Activated naive CD4-positive, alpha-beta T cell treated with anti-CD3 and anti-CD28 coated beads, Interleukin-2, amount 50 U/mL, for 24 hours (primary cell): ENCODE results near the gene ATP1B3.
"Not testable (repeated sequence)": the region's sequence is repeated elsewhere in the genome, so short reads cannot be mapped to it uniquely, and the experiment has no call there.

ENCODE experiments used
- H3K27ac Mint-ChIP-seq: one replicate; pipeline ENCODE4 v1.8.0; 2021; ENCODE audit warnings: mild to moderate bottlenecking, mixed read lengths
- H3K27me3 Mint-ChIP-seq: one replicate; pipeline ENCODE4 v1.8.0; 2021; ENCODE audit warnings: mixed read lengths
- H3K36me3 Mint-ChIP-seq: one replicate; pipeline ENCODE4 v1.8.0; 2021; ENCODE audit warnings: mixed read lengths
- H3K4me1 Mint-ChIP-seq: one replicate; pipeline ENCODE4 v1.8.0; 2021; ENCODE audit warnings: mixed read lengths
- H3K4me3 Mint-ChIP-seq: one replicate; pipeline ENCODE4 v1.8.0; 2021; ENCODE audit warnings: mild to moderate bottlenecking, mixed read lengths
- H3K9me3 Mint-ChIP-seq: one replicate; pipeline ENCODE4 v1.8.0; 2021; ENCODE audit warnings: mixed read lengths

Gene ATP1B3

DNA sequence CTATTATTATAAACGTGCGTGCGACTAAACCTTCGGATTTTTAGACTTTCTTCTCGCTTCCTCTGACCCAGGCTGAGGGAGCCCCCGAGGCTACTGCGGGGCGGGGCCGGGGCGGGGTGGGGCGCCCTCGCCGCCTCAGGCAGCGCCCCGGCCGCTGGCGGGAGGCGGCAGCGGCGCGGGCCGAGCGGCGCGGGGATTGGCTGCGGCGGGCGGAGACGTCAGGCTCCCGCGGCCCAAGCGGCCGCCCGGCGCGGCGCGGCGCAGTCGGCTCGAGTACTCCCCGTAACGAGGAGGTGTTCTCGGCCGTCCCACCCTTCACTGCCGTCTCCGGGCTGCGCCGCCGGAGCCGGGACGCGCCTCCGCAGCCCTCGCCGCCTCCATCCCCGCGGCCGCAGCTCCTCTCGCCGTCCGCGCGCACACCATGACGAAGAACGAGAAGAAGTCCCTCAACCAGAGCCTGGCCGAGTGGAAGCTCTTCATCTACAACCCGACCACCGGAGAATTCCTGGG lies at the start of gene ATP1B3:
ATP1B3 (plus strand) TSS at position 263 of the 510 bp plus-strand sequence; CDS start at position 422, 159 bp downstream.
- Mint-ChIP-seq H3K27ac (peak within 1 kb of the TSS; percentile 95), H3K36me3 (peaks cover 15% of the 10 kb centered on the region), H3K4me1 (peaks cover 49% of the 10 kb centered on the region), H3K27me3 (no peaks in the 10 kb centered on the region), H3K9me3 (no peaks in the 10 kb centered on the region), H3K4me3 (peak within 1 kb of the TSS; percentile 96)

DNA sequence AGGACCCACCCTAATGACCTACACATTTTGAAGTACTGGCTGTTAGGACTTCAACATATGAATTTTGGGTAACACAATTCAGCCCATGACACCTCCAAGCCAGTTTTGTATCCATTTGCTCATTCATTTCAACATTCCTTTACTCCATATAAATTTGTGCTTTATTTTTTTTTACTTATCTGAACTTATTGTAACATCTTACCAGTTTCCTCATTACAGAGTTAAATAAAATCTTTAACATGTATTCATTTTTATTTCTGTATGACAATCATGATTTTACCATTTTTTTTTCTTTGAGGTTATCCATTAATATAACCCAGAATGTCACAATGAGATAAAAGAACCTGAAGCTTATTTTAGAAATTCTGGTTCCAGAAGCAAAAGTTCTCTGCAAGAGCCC lies 48.0 kb upstream of the ATP1B3 start:
- Mint-ChIP-seq H3K27me3 (no peaks in the 10 kb centered on the region), H3K9me3 (no peaks in the 10 kb centered on the region), H3K4me1 (no peaks in the 10 kb centered on the region), H3K27ac (no peak overlapping the region), H3K36me3 (no peaks in the 10 kb centered on the region), H3K4me3 (no peak overlapping the region)

GRCh38 chr3:141828890-141829289 lies 47.6 kb upstream of the ATP1B3 start:
- Mint-ChIP-seq H3K4me1 (no peaks in the 10 kb centered on the region), H3K36me3 (no peaks in the 10 kb centered on the region), H3K4me3 (no peak overlapping the region)

DNA sequence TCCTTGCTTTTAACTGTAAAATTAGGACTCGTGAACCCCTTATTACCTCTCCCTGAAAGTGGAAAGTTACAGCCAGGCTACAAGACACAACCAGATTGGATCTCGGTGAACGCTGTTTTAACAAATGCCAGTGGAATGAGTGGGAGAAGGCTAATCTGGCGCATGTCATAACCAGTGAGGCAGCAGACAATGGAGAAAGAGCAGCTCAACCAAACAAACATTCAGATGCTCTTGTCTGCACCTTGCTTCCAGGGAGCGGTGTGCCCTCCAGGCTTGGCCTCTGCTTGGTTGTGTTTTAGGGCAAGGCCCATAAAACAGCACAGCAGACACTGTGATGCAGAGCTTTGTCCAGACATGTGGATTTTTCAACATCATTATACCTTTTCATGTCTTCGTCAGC lies 45.9 kb upstream of the ATP1B3 start:
- Mint-ChIP-seq H3K4me3 (no peak overlapping the region), H3K36me3 (no peaks in the 10 kb centered on the region), H3K9me3 (no peaks in the 10 kb centered on the region), H3K27ac (no peak overlapping the region), H3K27me3 (no peaks in the 10 kb centered on the region), H3K4me1 (no peaks in the 10 kb centered on the region)

More at GRCh38 chr3:141828890-141829289, 47.6 kb upstream of the ATP1B3 start:
- no peaks in the 10 kb centered on the region for H3K27me3 Mint-ChIP-seq
- no peak overlapping the region for H3K27ac Mint-ChIP-seq
- H3K9me3 Mint-ChIP-seq, result no peaks in the 10 kb centered on the region

DNA sequence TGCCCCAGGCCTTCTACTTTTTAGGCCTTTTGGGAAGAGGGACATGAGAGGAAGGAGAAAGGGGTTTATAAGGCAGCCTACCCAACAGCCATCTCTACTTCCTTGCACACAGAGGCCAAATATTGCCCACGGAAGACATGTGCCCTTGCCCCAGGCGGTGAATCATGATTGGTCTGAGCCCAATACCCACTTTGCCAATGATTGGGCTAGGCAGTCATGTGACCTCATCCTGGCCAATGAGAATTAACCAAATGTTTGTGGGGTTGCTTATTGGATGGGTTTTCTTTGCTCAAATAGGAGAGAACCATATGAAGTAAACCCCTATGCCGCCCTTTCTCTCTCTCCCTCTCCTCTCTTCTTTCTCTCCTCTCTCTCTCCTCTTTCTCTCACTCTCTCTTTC lies 42.2 kb upstream of the ATP1B3 start:
- Mint-ChIP-seq H3K4me3 (no peak overlapping the region), H3K9me3 (no peaks in the 10 kb centered on the region), H3K36me3 (no peaks in the 10 kb centered on the region), H3K27ac (no peak overlapping the region), H3K27me3 (no peaks in the 10 kb centered on the region), H3K4me1 (no peaks in the 10 kb centered on the region)

- Mint-ChIP-seq H3K36me3 (no peaks in the 10 kb centered on the region), H3K27ac (no peak overlapping the region), H3K9me3 (no peaks in the 10 kb centered on the region), H3K27me3 (no peaks in the 10 kb centered on the region), H3K4me3 (no peak overlapping the region), H3K4me1 (peaks cover 2% of the 10 kb centered on the region)
Observed at GRCh38 chr3:141835557-141836229, 40.8 kb upstream of the ATP1B3 start.

DNA sequence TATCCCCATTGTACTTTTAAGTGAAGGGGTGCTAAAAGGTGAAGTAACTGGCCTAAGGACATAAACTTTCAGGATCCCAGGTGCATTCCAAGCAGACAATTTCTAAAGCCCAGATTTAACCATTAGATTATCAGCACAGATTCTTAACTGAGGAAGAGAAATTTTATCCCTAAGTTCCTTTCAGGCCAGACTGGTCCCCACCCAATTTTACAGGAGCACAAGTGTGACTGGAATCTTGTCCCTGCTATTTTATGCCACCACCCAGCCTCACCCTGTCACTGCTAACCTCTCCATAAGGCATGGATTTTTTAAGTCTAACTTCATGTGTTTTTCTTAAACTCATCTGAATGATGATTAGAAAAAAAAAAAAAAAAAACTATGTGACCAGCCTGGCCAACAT lies 37.1 kb upstream of the ATP1B3 start:
- peaks cover 11% of the 10 kb centered on the region for H3K4me1 Mint-ChIP-seq
- no peaks in the 10 kb centered on the region for H3K27me3 Mint-ChIP-seq
- H3K4me3 Mint-ChIP-seq, result no peak overlapping the region
- no peak overlapping the region for H3K27ac Mint-ChIP-seq
- H3K9me3 Mint-ChIP-seq, result no peaks in the 10 kb centered on the region
- H3K36me3 Mint-ChIP-seq, result no peaks in the 10 kb centered on the region

GRCh38 chr3:141840737-141841544 lies 35.5 kb upstream of the ATP1B3 start:
- Mint-ChIP-seq H3K27ac (peak overlapping the region; percentile 81), H3K4me3 (peak overlapping the region; percentile 8), H3K4me1 (peaks cover 11% of the 10 kb centered on the region), H3K9me3 (no peaks in the 10 kb centered on the region), H3K27me3 (no peaks in the 10 kb centered on the region), H3K36me3 (no peaks in the 10 kb centered on the region)

DNA sequence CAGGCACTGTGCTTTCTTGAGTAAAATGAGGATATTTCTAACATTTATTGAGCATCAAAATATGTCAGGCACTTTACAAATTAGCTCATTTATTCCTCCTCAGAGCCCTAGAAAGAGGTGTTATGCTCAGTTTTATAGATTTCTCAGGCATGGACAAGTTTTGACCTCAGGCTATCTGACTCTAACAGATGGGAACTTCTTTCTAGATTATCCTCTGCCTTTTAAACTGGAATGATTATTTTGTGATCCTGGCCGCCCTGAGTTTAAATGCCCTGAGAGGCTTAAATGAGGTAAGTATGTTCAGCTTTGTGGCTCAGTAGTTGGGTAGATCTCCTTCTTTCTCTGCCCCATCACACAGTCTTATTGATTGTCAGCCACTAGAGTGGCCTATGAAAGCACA lies 32.3 kb upstream of the ATP1B3 start:
- no peaks in the 10 kb centered on the region for H3K9me3 Mint-ChIP-seq
- no peaks in the 10 kb centered on the region for H3K36me3 Mint-ChIP-seq
- H3K27me3 Mint-ChIP-seq, result no peaks in the 10 kb centered on the region
- H3K27ac Mint-ChIP-seq, result no peak overlapping the region
- peaks cover 11% of the 10 kb centered on the region for H3K4me1 Mint-ChIP-seq
- H3K4me3 Mint-ChIP-seq, result no peak overlapping the region

GRCh38 chr3:141844812-141845211 lies 31.6 kb upstream of the ATP1B3 start:
- peaks cover 11% of the 10 kb centered on the region for H3K4me1 Mint-ChIP-seq
- no peak overlapping the region for H3K4me3 Mint-ChIP-seq
- H3K27me3 Mint-ChIP-seq, result no peaks in the 10 kb centered on the region
- H3K27ac Mint-ChIP-seq, result no peak overlapping the region
- H3K9me3 Mint-ChIP-seq, result no peaks in the 10 kb centered on the region
- H3K36me3 Mint-ChIP-seq, result no peaks in the 10 kb centered on the region

DNA sequence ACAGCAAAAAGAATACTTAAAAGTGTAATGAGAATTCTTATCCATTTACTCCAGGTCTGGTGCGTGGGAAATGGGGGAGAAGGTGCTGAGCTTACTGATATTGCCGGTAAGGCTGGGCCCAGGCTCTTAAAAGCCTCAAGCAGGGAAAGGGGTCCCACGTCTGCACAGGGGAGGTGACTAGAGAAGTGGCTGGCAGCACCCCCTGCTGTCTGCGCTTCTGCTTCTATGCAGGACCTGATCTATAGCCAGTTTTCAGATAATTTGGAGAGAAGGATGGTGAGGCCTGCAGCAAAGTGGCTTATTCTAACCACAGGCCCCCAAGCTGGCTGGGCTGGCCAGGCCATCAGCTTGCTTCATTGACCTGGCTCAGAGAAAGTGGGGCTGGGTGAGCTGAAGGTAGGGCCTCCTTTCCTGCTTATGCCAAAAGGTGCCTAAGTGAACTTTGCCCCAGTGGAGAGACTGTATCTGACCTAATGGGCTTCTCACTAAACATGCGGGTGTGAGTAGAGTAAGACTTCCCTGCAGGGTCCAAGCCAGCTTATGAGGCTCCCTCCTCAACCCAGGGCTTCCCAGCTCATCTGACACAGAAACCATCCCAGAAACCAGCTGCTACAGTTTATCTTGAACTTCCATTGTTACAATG lies 30.9 kb upstream of the ATP1B3 start:
- Mint-ChIP-seq H3K36me3 (no peaks in the 10 kb centered on the region), H3K27me3 (no peaks in the 10 kb centered on the region), H3K9me3 (no peaks in the 10 kb centered on the region), H3K4me1 (peaks cover 10% of the 10 kb centered on the region), H3K4me3 (no peak overlapping the region), H3K27ac (no peak overlapping the region)

DNA sequence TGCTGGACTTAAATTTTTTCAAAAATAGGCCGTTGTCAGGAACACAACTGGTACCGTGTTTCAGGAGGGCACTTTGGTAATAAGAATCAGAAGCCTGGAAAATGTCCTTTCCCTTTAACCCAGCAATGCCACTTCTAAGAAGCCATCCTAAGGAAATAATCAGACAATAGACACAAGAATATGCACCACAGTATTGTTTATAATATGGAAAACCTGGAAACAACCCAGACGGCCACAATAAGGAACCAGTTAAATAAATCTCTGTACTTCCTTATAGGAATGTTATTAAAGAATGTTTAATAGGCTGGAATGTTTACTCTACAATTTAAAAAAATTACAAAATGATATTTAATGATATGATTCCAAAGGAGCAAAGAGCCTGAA lies 30.4 kb upstream of the ATP1B3 start:
- H3K27ac Mint-ChIP-seq, result no peak overlapping the region
- H3K36me3 Mint-ChIP-seq, result no peaks in the 10 kb centered on the region
- H3K4me1 Mint-ChIP-seq, result peaks cover 5% of the 10 kb centered on the region
- no peaks in the 10 kb centered on the region for H3K9me3 Mint-ChIP-seq
- H3K27me3 Mint-ChIP-seq, result no peaks in the 10 kb centered on the region
- no peak overlapping the region for H3K4me3 Mint-ChIP-seq

DNA sequence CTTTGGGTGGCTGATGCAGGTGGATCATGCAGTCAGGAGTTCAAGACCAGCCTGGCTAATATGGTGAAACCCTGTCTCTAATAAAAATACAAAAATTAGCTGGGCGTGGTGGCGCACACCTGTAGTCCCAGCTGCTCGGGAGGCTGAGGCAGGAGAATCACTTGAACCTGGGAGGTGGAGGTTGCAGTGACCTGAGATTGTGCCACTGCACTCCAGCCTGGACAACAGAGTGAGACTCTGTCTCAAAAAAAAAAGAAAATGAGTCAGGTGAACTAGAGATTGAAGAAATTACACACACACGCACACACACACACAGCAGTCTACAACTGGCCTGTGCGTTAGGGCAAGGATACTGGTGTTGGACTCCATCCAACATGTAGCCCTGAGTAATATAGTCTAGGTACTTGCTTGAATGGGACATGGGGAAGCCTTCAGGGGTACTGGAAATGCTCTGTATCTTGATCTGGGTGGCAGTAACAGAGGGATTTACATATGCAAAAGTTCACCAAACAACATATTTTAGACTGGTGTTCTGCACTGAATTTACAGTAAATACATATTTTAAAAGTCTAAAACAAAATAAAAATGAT lies 28.2 kb upstream of the ATP1B3 start:
- H3K36me3 Mint-ChIP-seq, H3K9me3 Mint-ChIP-seq, H3K27ac Mint-ChIP-seq, H3K4me1 Mint-ChIP-seq, H3K4me3 Mint-ChIP-seq, H3K27me3 Mint-ChIP-seq: not testable (repeated sequence)

DNA sequence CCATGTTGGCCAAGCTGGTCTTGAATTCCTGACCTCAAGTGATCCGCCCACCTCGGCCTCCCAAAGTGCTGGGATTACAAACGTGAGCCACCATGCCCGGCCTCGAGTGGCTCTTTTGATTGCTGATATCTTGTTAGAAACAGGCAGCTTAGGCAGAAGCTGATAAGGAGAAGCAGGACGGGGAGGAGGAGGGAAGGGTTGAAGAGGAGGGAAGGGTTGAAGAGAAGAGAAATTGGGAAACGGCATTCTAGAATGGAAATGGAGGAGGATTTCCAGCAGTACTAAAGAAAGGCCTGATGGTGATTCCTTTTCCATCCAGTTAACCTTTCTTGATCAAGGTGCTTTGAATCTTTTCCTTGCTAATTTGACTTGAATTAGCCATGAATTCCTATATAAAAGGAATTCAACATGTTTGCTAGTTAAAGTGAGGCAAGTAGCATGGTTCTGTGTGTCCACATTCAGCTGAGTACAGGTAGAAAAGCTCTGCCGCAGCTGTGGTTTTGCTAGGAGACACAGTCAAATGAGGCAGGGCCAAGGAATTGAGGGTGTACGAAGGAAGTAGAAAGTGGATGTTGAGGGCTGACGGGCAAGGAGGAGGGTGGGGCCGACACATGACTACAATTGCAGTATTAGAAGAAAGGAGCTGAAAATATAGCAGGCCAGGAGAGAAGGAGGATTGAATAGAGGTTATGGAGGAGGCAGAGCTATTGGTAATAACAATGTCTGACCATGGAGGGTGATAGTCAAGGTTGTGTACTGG lies 27.2 kb upstream of the ATP1B3 start:
- Mint-ChIP-seq H3K9me3 (no peaks in the 10 kb centered on the region), H3K36me3 (no peaks in the 10 kb centered on the region), H3K27ac (no peak overlapping the region), H3K4me1 (no peaks in the 10 kb centered on the region), H3K4me3 (no peak overlapping the region), H3K27me3 (no peaks in the 10 kb centered on the region)

- Mint-ChIP-seq H3K27me3 (no peaks in the 10 kb centered on the region), H3K36me3 (no peaks in the 10 kb centered on the region), H3K4me1 (no peaks in the 10 kb centered on the region), H3K4me3 (no peak overlapping the region), H3K27ac (no peak overlapping the region), H3K9me3 (no peaks in the 10 kb centered on the region)
Observed at GRCh38 chr3:141851411-141851810, 25.0 kb upstream of the ATP1B3 start.
